Uterus (tissue), 4 donors: ENCODE measurements around the gene LRP1. TPM values are rescaled to one million over a fixed set of nuclear protein-coding genes. Genes with fewer than 3 reads are reported as not detected.

Experiments used
- DNase-seq, 2 donors: peaks; one replicate each; pipeline ENCODE4 v3.0.0-alpha.2; 2019 to 2020
- H3K27ac ChIP-seq, 2 donors: fragments of 200-600 bp; sonication (generic); 1 replicate in 1 of 2; 2 replicates in 1 of 2; pipeline ENCODE4 v1.5.1; 2016 to 2018
- H3K27me3 ChIP-seq, 2 donors: fragments of 200-600 bp; sonication (generic); one replicate each; pipeline ENCODE4 v1.5.1; 2018 to 2019; ENCODE audit warnings: control low read depth in 1 of 2
- H3K36me3 ChIP-seq, 2 donors: fragments of 200-600 bp; sonication (generic); one replicate each; pipeline ENCODE4 v1.5.1; 2019; ENCODE audit warnings: control low read depth in 1 of 2
- H3K4me1 ChIP-seq, 2 donors: fragments of 200-600 bp; sonication (generic); one replicate each; pipeline ENCODE4 v1.5.1; 2018 to 2019; ENCODE audit warnings: control low read depth in 1 of 2
- H3K4me3 ChIP-seq, 2 donors: fragments of 200-600 bp; sonication (generic); 1 replicate in 1 of 2; 2 replicates in 1 of 2; pipeline ENCODE4 v1.5.1; 2018 to 2019; ENCODE audit warnings: mild to moderate bottlenecking in 1 of 2
- H3K9me3 ChIP-seq, 2 donors: fragments of 200-600 bp; sonication (generic); one replicate each; pipeline ENCODE4 v1.5.1; 2019; ENCODE audit warnings: control low read depth in 1 of 2
- CTCF ChIP-seq, 4 experiments: fragments of 200-600 bp in 2 of 4; fragments of 450-650 bp in 2 of 4; sonication (generic) in 2 of 4; IDR thresholded peaks; one replicate each; pipeline ENCODE4 v1.5.1; 2016 to 2019; ENCODE audit warnings: antibody characterized with exemption in 4 of 4, mild to moderate bottlenecking in 2 of 4, moderate library complexity in 1 of 4
- POLR2A ChIP-seq, 2 donors: fragments of 450-650 bp; IDR thresholded peaks; one replicate each; pipeline ENCODE4 v1.6.1; 2016; ENCODE audit warnings: antibody characterized with exemption in 2 of 2, mild to moderate bottlenecking in 1 of 2, moderate library complexity in 1 of 2
- intact Hi-C: fragments of 100-400 bp; cut with DNase I; formaldehyde crosslinking; loops from one replicate; pipeline ENCODE4 v1.15.1; 2023; ENCODE audit warnings: low total_unique reads
- total RNA-seq, 4 donors: library from RNA; depleted of rRNA in 3 of 4; stranded (reverse); fragments of >200 nt in 3 of 4; gene quantifications; one replicate each; pipeline versions ENCODE4 v1.1.0 to v1.2.4, GENCODE V29; 2014 to 2023
- donor health status: DM: yes; HTN: yes; CAD: no.

LRP1 gene
- total RNA-seq, 4 donors from 2014 or later, result 164 to 507 (median 318) TPM

GRCh38 chr12:57242329-57242690, 114.0 kb downstream of the LRP1 start:
- H3K27ac ChIP-seq, result no peak overlapping the region
- no peak overlapping the region for H3K4me3 ChIP-seq
- peaks cover 36 to 37% of the 10 kb centered on the region in 2 donors for H3K27me3 ChIP-seq
- no peak for DNase-seq
- TF ChIP-seq POLR2A (IDR thresholded peaks at IDR 0.05), result no peak
- TF ChIP-seq CTCF (IDR thresholded peaks at IDR 0.05), result no peak
- intact Hi-C loops, result no loop called here
- no peaks in the 10 kb centered on the region for H3K36me3 ChIP-seq
- H3K9me3 ChIP-seq, result no peaks in the 10 kb centered on the region
- H3K4me1 ChIP-seq, result peaks cover 0 to 27% of the 10 kb centered on the region in 2 donors

GRCh38 chr12:57242691-57243454, 114.6 kb downstream of the LRP1 start:
- H3K27me3 ChIP-seq, result peaks cover 36 to 37% of the 10 kb centered on the region in 2 donors

GRCh38 chr12:57243521-57244311, 115.4 kb downstream of the LRP1 start:
- no peaks in the 10 kb centered on the region for H3K36me3 ChIP-seq
- intact Hi-C loops, result no loop called here
- H3K27me3 ChIP-seq, result peaks cover 36 to 37% of the 10 kb centered on the region in 2 donors
- H3K4me1 ChIP-seq, result peaks cover 0 to 27% of the 10 kb centered on the region in 2 donors
- H3K9me3 ChIP-seq, result no peaks in the 10 kb centered on the region
- peak overlapping the region in 1 of 2 donors; percentile 7 for H3K4me3 ChIP-seq
- peak; percentile 65 to 68 for DNase-seq
- H3K27ac ChIP-seq, result no peak overlapping the region
- TF ChIP-seq CTCF (IDR thresholded peaks at IDR 0.05) (peak; percentile 50 to 72 (median 68)), POLR2A (IDR thresholded peaks at IDR 0.05) (no peak)

More at GRCh38 chr12:57242691-57243454, 114.6 kb downstream of the LRP1 start:
- intact Hi-C loops, result no loop called here
- H3K36me3 ChIP-seq, result no peaks in the 10 kb centered on the region
- no peak for DNase-seq
- no peak overlapping the region for H3K27ac ChIP-seq
- peaks cover 0 to 27% of the 10 kb centered on the region in 2 donors for H3K4me1 ChIP-seq
- no peaks in the 10 kb centered on the region for H3K9me3 ChIP-seq
- H3K4me3 ChIP-seq, result peak overlapping the region in 1 of 2 donors; percentile 7
- TF ChIP-seq CTCF (IDR thresholded peaks at IDR 0.05) (peak; percentile 23 to 56 (median 33)), POLR2A (IDR thresholded peaks at IDR 0.05) (no peak)

GRCh38 chr12:57244312-57244696, 116.0 kb downstream of the LRP1 start:
- TF ChIP-seq CTCF (IDR thresholded peaks at IDR 0.05) (no peak), POLR2A (IDR thresholded peaks at IDR 0.05) (no peak)
- no peak overlapping the region for H3K4me3 ChIP-seq
- H3K4me1 ChIP-seq, result peaks cover 0 to 25% of the 10 kb centered on the region in 2 donors
- peaks cover 36 to 37% of the 10 kb centered on the region in 2 donors for H3K27me3 ChIP-seq
- no peaks in the 10 kb centered on the region for H3K9me3 ChIP-seq
- intact Hi-C loops, result no loop called here
- H3K36me3 ChIP-seq, result no peaks in the 10 kb centered on the region
- no peak overlapping the region for H3K27ac ChIP-seq
- DNase-seq, result no peak

- Histone ChIP-seq H3K9me3 (no peaks in the 10 kb centered on the region), H3K27ac (no peak overlapping the region), H3K36me3 (no peaks in the 10 kb centered on the region), H3K4me3 (no peak overlapping the region), H3K4me1 (peaks cover 0 to 12% of the 10 kb centered on the region in 2 donors), H3K27me3 (peaks cover 14 to 16% of the 10 kb centered on the region in 2 donors)
- TF ChIP-seq CTCF (IDR thresholded peaks at IDR 0.05), result no peak
- intact Hi-C loops, result no loop called here
- DNase-seq, result no peak
These were observed 118.8 kb downstream of the LRP1 start for GRCh38 chr12:57247041-57247440.
